ENCODE data around the gene GPRC5B. TPM values are rescaled to one million over a fixed set of nuclear protein-coding genes. Genes with fewer than 3 reads are reported as not detected.

GPRC5B gene
- total and polyA plus RNA-seq, 4 donors, result 6.8 to 21.2 (median 9.5) TPM

DNA sequence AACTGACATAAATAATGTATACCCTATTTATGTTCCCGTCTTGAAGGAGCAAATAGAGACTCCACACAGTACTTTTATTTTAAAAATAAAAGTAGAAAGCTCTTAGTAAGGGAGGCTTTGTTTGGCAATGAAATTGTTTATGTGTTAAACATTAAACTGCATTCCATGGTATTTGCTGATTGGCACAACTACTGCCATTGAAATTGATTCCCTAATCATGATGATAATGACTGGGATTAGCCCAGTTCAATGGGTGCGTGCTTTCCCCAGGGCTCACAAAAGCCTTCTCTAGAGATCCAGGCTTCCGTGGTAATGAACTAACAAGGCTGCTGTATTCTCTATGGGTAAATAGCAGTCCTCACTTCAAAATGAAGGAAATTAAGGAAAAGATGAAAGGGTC lies 67.5 kb downstream of the GPRC5B start:
- ATAC-seq (ENCODE audit: insufficient read depth, low FRiP score) (no peak), DNase-seq (no peak)
- Histone ChIP-seq H3K36me3 (ENCODE audit: control insufficient read depth in 4 of 4, insufficient read depth in 4 of 4, low read length in 4 of 4) (peaks cover 0 to 3% (median 0%) of the 10 kb centered on the region in 4 donors), H3K27me3 (ENCODE audit: control insufficient read depth in 3 of 3, insufficient read depth in 3 of 3, low read length in 2 of 3) (no peaks in the 10 kb centered on the region), H3K9ac (ENCODE audit: insufficient read depth in 1 of 2, low read length in 2 of 2) (no peak overlapping the region), H3K9me3 (ENCODE audit: control insufficient read depth in 4 of 4, insufficient read depth in 3 of 4, low read length in 3 of 4) (peaks cover 0 to 4% (median 0%) of the 10 kb centered on the region in 4 donors), H3K27ac (ENCODE audit: low read depth in 1 of 2, low read length in 1 of 2) (no peak overlapping the region), H3K4me3 (no peak overlapping the region), H3K4me1 (ENCODE audit: control insufficient read depth in 5 of 5, insufficient read depth in 5 of 5, low read length in 5 of 5) (no peaks in the 10 kb centered on the region)
- TF ChIP-seq, protein P1, sequence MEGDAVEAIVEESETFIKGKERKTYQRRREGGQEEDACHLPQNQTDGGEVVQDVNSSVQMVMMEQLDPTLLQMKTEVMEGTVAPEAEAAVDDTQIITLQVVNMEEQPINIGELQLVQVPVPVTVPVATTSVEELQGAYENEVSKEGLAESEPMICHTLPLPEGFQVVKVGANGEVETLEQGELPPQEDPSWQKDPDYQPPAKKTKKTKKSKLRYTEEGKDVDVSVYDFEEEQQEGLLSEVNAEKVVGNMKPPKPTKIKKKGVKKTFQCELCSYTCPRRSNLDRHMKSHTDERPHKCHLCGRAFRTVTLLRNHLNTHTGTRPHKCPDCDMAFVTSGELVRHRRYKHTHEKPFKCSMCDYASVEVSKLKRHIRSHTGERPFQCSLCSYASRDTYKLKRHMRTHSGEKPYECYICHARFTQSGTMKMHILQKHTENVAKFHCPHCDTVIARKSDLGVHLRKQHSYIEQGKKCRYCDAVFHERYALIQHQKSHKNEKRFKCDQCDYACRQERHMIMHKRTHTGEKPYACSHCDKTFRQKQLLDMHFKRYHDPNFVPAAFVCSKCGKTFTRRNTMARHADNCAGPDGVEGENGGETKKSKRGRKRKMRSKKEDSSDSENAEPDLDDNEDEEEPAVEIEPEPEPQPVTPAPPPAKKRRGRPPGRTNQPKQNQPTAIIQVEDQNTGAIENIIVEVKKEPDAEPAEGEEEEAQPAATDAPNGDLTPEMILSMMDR (IDR thresholded peaks at IDR 0.05; ENCODE audit: control extremely low read depth, extremely low read depth), result no peak
- whole genome bisulfite sequencing, 2 donors, result 88 to 90% methylated on average over 3 of the region's 3 CpGs

- DNase-seq, result no peak
- peaks cover 0 to 6% (median 0%) of the 10 kb centered on the region in 5 donors for H3K4me1 ChIP-seq (ENCODE audit: control insufficient read depth in 5 of 5, insufficient read depth in 5 of 5, low read length in 5 of 5)
- TF ChIP-seq, protein P1 (IDR thresholded peaks at IDR 0.05; ENCODE audit: control extremely low read depth, extremely low read depth), result no peak
- no peaks in the 10 kb centered on the region for H3K27me3 ChIP-seq (ENCODE audit: control insufficient read depth in 3 of 3, insufficient read depth in 3 of 3, low read length in 2 of 3)
- peaks cover 0 to 3% (median 0%) of the 10 kb centered on the region in 4 donors for H3K36me3 ChIP-seq (ENCODE audit: control insufficient read depth in 4 of 4, insufficient read depth in 4 of 4, low read length in 4 of 4)
- no peak overlapping the region for H3K4me3 ChIP-seq
- H3K9me3 ChIP-seq (ENCODE audit: control insufficient read depth in 4 of 4, insufficient read depth in 3 of 4, low read length in 3 of 4), result peaks cover 0 to 4% (median 0%) of the 10 kb centered on the region in 4 donors
- no peak for ATAC-seq (ENCODE audit: insufficient read depth, low FRiP score)
- 58 to 69% methylated on average over 2 of the region's 2 CpGs for WGBS, 2 donors
- H3K9ac ChIP-seq (ENCODE audit: insufficient read depth in 1 of 2, low read length in 2 of 2), result no peak overlapping the region
- H3K27ac ChIP-seq (ENCODE audit: low read depth in 1 of 2, low read length in 1 of 2), result no peak overlapping the region
These were observed 69.2 kb downstream of the GPRC5B start for GRCh38 chr16:19815418-19815817.

- Histone ChIP-seq H3K36me3 (ENCODE audit: control insufficient read depth in 4 of 4, insufficient read depth in 4 of 4, low read length in 4 of 4) (peaks cover 0 to 3% (median 0%) of the 10 kb centered on the region in 4 donors), H3K27ac (ENCODE audit: low read depth in 1 of 2, low read length in 1 of 2) (no peak overlapping the region), H3K4me3 (no peak overlapping the region), H3K9ac (ENCODE audit: insufficient read depth in 1 of 2, low read length in 2 of 2) (no peak overlapping the region), H3K27me3 (ENCODE audit: control insufficient read depth in 3 of 3, insufficient read depth in 3 of 3, low read length in 2 of 3) (no peaks in the 10 kb centered on the region), H3K9me3 (ENCODE audit: control insufficient read depth in 4 of 4, insufficient read depth in 3 of 4, low read length in 3 of 4) (peaks cover 0 to 4% (median 0%) of the 10 kb centered on the region in 4 donors), H3K4me1 (ENCODE audit: control insufficient read depth in 5 of 5, insufficient read depth in 5 of 5, low read length in 5 of 5) (peaks cover 0 to 6% (median under 1%) of the 10 kb centered on the region in 5 donors)
- no peak for ATAC-seq (ENCODE audit: insufficient read depth, low FRiP score)
- no peak for DNase-seq
- TF ChIP-seq, protein P1 (IDR thresholded peaks at IDR 0.05; ENCODE audit: control extremely low read depth, extremely low read depth), result no peak
These were observed 71.7 kb downstream of the GPRC5B start for GRCh38 chr16:19812986-19813385.

All from lung (tissue), 12 donors.